KOPT-K1 (cell line): ENCODE results near the gene RASA1.

Source experiments
- H3K27ac ChIP-seq: fragments of 200-600 bp; sonication (generic); 2 replicates; pipeline ENCODE4 v1.5.1; 2016; ENCODE audit warnings: antibody characterized with exemption, mild to moderate bottlenecking, low read depth, low read length; ENCODE audit not compliant: poor library complexity, severe bottlenecking
- H3K36me3 ChIP-seq: fragments of 200-600 bp; sonication (generic); 2 replicates; pipeline ENCODE4 v1.5.1; 2017; ENCODE audit warnings: antibody characterized with exemption, mild to moderate bottlenecking, low read length, moderate library complexity; ENCODE audit not compliant: insufficient read depth
- H3K9me3 ChIP-seq: fragments of 200-600 bp; sonication (generic); 2 replicates; pipeline ENCODE4 v1.5.1; 2017; ENCODE audit warnings: antibody characterized with exemption, low read length, mild to moderate bottlenecking; ENCODE audit not compliant: insufficient read depth, poor library complexity, severe bottlenecking

RASA1 gene

GRCh38 chr5:87267574-87268125 lies at the start of gene RASA1:
RASA1 (plus strand) TSS chr5:87267883; CDS start chr5:87268452, 569 bp downstream.
- Histone ChIP-seq H3K36me3 (no peaks in the 10 kb centered on the region), H3K9me3 (no peaks in the 10 kb centered on the region), H3K27ac (peak within 1 kb of the TSS; percentile 68)

DNA sequence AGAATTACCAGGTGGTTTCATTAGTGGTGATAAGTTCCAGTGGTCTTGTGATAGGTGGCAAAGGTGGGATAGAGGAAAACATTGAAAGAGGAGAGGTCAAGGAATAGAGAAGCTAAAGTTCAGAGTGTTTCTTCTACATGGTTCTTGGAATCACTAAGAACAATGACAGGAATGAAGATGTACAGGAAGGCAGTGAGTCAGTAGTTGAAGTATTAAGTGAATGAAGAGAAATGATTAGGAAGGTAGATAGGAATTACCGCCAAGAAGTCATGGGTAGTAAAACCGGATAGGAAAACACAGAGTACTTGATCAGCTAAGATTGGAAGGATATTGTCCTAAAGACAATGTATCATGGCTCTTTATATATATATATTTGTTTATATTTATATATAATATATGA lies 37.9 kb upstream of the RASA1 start:
- H3K27ac ChIP-seq = no peak overlapping the region
- no peaks in the 10 kb centered on the region for H3K9me3 ChIP-seq
- no peaks in the 10 kb centered on the region for H3K36me3 ChIP-seq

DNA sequence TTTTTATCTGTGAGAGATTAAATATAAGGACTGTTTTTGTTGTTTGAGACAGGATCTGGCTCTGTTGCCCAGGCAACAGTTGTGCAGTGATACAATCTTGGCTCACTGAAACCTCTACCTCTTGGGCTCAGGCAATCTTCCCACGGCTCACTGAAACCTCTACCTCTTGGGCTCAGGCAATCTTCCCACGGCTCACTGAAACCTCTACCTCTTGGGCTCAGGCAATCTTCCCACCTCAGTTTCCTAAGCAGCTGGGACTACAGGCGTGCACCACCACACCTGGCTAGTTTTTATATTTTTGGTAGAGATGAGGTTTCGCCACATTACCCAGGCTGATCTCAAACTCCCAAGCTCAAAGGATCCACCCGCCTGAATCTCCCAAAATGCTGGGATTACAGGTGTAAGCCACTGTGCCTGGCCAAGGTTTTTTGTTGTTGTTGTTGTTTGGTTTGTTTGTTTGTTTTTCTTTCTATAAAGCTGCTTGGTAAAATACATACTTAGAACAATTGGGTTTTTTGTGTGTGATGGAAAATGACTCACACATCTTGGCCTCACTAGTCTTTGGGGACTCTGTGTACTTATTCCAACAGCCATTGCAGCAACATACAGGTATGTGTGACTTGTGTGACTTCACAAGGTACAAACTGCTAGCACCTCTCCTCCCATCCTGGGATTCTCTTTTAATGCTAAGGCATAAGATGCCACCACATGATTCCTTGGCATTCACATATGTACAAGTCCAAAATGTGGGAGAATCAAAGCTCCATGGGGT lies 36.5 kb upstream of the RASA1 start:
- Histone ChIP-seq H3K9me3 (no peaks in the 10 kb centered on the region), H3K27ac (no peak overlapping the region), H3K36me3 (no peaks in the 10 kb centered on the region)

GRCh38 chr5:87233143-87233542 lies 34.5 kb upstream of the RASA1 start:
- Histone ChIP-seq H3K9me3 (no peaks in the 10 kb centered on the region), H3K36me3 (no peaks in the 10 kb centered on the region)

GRCh38 chr5:87241555-87241954 lies 26.1 kb upstream of the RASA1 start:
- no peak overlapping the region for H3K27ac ChIP-seq
- H3K36me3 ChIP-seq = no peaks in the 10 kb centered on the region
- H3K9me3 ChIP-seq = no peaks in the 10 kb centered on the region

More at GRCh38 chr5:87233143-87233542, 34.5 kb upstream of the RASA1 start:
- no peak overlapping the region for H3K27ac ChIP-seq

DNA sequence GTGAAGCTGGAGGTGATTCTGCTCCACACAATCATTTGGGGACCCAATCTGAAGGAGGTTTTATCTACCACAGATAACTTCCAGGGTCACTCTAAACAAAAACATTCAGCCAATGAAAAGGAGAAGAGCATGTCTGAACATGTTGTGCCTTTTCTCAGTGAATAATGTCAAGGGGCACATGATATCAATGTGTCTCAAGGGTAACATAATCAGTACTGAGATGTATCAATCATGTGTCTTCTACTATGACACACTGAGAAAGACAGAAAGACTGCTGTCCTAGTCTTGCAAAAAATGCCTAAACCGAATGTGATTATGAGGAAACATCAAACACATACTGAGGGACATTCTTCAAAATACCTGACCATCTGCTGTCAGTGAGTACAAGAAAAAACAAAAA lies 25.4 kb upstream of the RASA1 start:
- Histone ChIP-seq H3K27ac (no peak overlapping the region), H3K9me3 (no peaks in the 10 kb centered on the region), H3K36me3 (no peaks in the 10 kb centered on the region)

- Histone ChIP-seq H3K9me3 (no peaks in the 10 kb centered on the region), H3K36me3 (no peaks in the 10 kb centered on the region), H3K27ac (no peak overlapping the region)
These were observed 24.4 kb upstream of the RASA1 start for GRCh38 chr5:87243161-87243844.

DNA sequence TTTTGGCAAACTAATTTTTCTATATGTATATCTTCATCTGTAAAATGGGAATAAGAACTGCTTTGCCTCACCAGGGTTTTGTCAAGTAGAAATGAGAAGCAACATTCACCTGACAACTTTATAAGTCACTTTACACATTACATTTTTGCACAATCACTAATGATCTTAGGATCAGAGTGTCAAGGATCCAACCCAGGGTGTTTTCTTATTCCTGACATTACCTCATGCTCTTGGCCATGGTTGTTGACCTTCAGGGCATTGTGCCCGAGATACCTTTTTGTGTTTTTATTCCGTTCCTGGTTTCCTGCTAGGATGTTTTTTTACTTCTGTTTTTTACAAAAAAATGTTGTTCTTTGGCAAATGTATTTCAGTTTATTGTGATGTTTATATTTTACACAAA lies 22.2 kb upstream of the RASA1 start:
- H3K27ac ChIP-seq = no peak overlapping the region
- H3K36me3 ChIP-seq = no peaks in the 10 kb centered on the region
- H3K9me3 ChIP-seq = no peaks in the 10 kb centered on the region

- Histone ChIP-seq H3K27ac (no peak overlapping the region), H3K36me3 (no peaks in the 10 kb centered on the region), H3K9me3 (no peaks in the 10 kb centered on the region)
These were observed 21.6 kb upstream of the RASA1 start for GRCh38 chr5:87246061-87246460.

GRCh38 chr5:87252283-87252605 lies 15.4 kb upstream of the RASA1 start:
- H3K36me3 ChIP-seq = no peaks in the 10 kb centered on the region
- no peak overlapping the region for H3K27ac ChIP-seq
- H3K9me3 ChIP-seq = peaks cover 6% of the 10 kb centered on the region

DNA sequence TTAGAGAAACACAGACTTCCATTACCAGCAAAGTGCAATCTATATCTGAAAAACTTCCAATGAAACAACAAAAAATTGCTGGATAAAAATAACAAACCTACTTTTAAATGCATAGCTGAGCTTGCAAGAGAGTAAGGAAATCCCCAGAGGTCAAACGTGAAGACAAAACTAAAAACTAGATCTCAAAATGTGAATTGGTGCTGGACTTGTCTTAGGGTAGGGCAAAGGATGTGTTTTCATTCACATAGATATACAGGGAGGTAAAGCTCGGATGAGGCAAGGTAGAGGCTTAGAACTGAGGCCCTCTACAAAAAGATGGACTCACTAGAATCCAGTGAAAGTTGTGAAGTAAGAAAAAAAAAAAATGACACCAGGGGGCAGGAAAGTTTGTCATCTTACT lies 13.6 kb upstream of the RASA1 start:
- Histone ChIP-seq H3K9me3 (peaks cover 6% of the 10 kb centered on the region), H3K27ac (no peak overlapping the region), H3K36me3 (no peaks in the 10 kb centered on the region)

DNA sequence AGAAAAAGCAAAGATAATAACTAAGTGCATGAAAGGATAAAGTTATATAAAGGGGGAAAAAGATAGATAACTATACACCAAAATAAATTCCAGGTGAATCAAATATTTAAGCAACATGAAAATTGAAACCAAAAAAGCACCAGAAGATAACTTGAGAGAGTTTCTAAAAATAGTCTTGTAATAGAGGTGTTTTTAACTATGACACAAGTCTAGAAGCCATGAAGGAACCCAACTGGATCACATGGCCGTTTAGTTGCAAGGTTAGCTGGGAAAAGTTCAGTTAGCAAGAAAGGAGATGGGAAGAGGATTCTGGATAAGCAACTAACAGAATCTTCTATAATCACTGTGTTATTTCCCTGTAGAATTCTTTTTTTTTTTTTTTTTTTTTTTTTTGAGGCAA lies 9.2 kb upstream of the RASA1 start:
- Histone ChIP-seq H3K27ac (no peak overlapping the region), H3K9me3 (no peaks in the 10 kb centered on the region), H3K36me3 (no peaks in the 10 kb centered on the region)

DNA sequence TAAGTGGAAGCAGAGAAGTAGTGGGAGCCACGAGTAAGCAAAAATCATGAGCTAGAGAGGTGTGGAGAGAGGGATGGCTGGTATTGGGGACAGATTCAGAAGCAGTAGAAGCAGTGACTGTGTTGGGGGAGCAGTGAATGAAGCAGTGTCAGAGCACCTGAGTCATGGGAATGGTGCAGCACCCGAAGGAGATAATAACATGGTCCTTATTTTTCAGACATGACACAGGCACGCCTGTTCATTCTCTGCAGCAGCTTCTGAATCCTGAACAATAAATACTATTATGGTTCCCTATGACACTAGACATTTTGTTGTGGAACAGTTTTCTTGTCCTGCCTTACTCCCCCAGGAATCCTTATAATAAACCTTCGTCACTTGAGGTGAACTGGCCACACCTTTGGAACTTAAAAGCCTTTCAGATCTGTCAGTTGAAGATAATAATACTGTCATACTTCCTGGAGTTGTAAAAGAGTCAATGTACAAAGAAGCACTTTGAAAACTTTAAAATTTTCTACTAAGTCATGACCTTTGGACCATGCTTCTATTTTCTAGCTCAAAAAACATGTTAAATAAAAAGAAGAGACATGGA lies 7.0 kb upstream of the RASA1 start:
- H3K9me3 ChIP-seq = no peaks in the 10 kb centered on the region
- no peaks in the 10 kb centered on the region for H3K36me3 ChIP-seq
- no peak overlapping the region for H3K27ac ChIP-seq

DNA sequence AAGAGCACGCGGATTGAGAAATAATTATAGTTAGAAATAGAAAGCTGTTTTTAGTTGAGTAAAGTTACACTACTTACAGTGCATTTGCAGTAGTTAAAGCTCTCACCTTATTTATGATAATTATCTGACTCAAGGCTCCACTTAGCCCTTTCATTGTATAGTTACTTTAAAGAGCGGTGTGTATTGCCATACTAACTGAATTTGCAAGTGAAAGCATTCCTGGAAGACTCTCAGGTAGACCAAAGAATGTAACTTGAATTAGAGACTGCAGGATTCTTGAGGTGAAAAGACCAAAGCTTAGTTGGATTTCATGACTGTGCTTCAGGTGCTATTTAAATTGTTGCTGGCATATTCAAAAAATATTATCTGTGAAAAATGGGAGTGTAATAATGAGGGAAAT lies 4.2 kb upstream of the RASA1 start:
- H3K9me3 ChIP-seq = no peaks in the 10 kb centered on the region
- H3K36me3 ChIP-seq = no peaks in the 10 kb centered on the region
- no peak overlapping the region for H3K27ac ChIP-seq

DNA sequence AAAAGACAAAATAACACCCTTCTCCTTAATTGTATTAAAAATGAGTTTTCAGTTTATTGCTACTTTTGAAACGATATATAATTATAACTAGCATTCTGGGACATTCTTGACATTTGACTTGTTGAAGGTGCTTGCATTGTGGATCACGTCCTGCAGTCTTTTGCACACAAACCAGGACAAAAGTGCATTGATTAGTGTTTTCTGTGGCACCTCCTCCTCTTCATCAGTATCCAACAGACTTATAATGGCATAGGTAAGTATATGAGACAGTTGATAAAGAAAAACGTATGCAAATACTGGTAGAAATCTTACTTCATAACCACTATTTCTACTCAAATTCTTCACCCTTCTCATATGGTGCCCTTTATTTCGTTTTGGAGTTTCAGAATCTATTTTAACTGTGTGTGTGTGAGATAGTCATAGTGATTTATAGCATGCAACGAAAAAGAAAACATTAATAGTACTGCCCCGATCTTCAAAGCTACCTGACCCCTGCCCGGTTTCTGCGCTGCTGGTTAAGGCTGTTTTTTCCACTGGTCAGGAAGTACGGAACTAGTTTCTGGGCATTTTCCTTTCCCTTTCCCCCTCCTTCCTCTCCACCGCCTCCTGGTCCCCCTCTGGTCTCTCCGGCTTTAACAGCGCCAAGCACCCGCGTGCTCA lies 639 bp upstream of the RASA1 start:
- peak overlapping the region; percentile 68 for H3K27ac ChIP-seq
- no peaks in the 10 kb centered on the region for H3K36me3 ChIP-seq
- no peaks in the 10 kb centered on the region for H3K9me3 ChIP-seq
